ENCODE measurements around the gene ARHGAP33.
"Not testable (repeated sequence)": the region's sequence is repeated elsewhere in the genome, so short reads cannot be mapped to it uniquely, and the experiment has no call there.

ARHGAP33 gene

DNA sequence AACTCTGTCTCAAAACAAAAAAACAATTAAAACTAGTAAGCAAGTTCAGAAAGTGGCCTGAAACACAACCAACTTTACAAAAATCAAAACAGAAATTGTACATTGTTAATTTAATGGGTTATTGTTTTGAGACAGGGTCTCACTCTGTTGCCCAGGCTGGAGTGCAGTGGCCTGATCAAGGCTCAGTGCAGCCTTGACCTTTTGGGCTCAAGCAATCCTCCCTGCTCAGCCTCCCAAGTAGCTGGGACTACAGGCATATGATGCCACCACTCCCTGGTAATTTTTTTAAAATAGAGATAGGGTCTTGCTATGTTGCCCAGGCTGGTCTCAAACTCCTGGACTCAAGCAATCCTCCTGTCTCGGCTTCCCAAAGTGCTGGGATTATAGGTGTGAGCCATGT lies 20.2 kb downstream of the ARHGAP33 start:
- DNase-seq, result not testable (repeated sequence)

DNA sequence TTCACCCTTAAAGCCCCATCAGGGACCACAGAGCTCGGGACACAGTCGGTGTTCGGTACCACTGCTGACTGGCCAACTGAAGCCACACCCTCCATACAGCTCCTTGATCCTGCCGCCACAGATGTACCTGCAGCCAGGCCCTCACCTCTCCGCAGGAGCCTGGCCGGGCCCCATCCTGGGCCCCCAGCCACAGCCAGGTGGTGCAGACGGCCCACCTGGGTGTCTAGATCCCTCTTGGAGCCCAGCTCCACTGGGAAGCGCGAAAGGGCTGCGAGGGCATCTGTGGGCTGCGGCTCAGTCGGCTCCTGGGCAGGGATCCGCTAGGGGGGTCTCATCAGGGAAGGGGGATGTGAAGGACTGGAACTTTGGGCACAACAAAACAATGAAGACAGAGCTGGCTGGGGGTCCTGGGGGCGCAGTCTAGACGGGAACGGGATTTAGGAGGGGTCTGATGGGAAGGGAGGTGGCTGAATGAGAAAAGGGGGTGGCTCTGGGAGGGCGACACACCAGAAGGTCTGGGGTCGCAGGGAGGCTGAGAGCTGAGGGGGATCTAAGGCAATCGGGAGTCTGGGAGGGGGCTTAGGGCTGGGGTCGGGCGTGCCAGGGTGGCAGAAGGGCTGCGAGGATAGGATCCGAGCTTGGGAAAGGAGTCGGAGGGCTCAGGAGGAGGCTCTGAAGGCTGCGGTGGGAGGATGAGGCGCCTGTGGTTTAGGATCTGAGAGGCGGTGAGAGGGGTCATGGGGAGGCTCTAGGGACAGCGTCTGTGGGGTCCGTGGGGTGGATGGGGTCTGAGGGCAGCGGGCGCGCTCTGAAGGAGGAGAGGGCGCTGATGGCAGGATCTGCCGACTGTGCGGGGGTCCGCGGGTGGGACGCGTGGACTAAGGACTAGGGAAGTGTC lies 21.5 kb downstream of the ARHGAP33 start:
- DNase-seq, result no peak

DNA sequence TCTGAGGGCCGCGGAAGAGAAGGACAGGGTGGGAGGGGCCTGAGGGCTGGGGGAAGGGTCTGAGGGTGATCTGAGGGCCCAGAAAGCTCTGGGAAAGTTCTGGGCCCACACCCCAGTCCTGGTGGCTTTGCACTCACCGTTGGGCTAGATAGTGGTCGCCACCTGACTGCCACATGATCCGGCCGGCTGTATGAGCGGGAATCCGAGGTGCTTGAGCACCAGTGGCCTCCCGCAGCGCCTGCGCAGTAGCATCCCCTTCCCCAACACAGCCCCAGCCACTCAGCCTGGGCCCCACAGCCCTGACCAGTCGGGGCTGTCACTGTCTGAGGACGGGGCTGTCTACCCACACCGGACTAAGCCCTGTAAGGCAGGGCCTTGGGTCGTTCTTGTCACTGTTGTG lies 22.3 kb downstream of the ARHGAP33 start:
- DNase-seq, result no peak

DNA sequence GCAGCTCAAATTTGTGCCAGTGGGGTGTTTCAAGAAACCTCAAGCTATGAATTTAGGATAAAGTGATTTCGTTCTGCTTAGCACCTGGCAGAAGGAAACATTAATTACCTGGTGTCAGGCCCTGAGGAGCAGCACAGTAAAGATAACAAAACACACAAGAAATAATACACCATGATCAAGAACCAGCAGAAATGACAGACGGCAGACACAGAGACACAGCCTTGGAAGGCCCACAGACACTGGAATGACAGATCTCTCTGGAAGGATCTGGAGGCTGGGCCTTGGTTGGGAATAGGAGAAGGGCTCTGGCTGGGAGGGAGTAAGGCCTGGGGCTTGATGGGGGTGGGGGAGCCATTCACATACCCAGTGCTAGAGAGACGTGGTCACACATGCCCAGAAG lies 26.5 kb downstream of the ARHGAP33 start:
- DNase-seq, result no peak

DNA sequence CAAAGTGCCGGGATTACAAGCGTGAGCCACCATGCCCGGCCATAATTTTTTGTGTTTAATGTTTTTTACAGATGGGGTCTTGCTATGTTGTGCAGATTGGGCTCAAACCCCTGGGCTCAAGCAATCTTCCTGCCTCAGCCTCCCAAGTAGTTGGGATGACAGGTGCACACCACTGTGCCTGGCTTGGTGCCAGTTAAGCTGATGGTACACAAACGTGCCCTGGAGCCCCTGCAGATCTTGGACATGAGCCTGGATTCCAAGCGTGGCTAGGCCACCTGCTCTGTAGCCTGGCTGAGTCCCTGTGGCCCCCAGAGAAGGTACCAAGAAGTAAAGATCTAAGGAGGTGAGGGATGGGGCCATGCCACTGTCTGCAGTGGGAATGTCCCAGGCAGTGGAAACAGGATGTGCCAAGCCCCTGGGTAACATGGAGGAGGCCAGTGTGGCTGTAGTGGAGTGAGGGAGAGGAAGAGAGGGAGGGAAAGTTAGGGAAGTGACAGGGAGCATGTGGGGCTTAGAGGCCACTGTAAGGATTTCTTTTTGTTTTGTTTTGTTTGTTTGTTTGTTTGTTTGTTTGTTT lies 30.2 kb downstream of the ARHGAP33 start:
- DNase-seq, result no peak

DNA sequence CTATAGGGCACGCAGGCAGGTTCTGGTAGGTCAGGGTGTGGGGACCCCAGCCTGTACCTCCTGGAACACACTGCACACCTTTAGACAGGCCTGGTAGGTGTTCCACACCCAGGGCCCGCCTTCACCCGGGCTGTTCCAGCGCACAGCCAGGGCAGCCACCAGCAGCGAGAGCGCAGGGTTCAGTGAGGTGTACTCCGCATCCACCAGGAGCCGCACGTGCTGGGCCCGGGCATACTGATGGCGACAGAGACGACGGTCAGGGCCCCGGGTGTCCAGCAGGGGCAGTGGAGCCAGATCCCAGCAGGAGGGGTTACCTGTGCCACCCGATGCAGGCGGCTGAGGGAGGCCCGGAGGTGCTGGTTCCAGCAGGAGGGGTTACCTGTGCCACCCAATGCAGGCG lies 31.2 kb downstream of the ARHGAP33 start:
- DNase-seq, result no peak

DNA sequence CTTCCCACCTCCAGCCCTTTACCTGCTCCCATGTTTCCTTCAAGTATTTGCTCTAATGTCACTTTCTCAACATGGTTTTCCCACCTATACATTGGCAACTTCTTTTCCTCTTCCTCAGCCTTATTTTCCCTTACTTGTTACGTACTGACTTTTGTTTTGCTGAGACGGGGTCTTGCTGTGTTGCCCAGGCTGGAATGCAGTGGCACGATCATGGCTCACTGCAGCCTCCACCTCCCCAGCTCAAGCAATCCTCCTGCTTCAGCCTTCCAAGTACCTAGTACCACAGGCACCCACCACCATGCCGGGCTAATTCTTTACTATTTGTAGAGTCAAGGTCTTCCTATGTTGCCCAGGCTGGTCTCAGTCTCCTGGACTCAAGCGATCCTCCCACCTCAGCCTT lies 32.3 kb downstream of the ARHGAP33 start:
- no peak for DNase-seq

DNA sequence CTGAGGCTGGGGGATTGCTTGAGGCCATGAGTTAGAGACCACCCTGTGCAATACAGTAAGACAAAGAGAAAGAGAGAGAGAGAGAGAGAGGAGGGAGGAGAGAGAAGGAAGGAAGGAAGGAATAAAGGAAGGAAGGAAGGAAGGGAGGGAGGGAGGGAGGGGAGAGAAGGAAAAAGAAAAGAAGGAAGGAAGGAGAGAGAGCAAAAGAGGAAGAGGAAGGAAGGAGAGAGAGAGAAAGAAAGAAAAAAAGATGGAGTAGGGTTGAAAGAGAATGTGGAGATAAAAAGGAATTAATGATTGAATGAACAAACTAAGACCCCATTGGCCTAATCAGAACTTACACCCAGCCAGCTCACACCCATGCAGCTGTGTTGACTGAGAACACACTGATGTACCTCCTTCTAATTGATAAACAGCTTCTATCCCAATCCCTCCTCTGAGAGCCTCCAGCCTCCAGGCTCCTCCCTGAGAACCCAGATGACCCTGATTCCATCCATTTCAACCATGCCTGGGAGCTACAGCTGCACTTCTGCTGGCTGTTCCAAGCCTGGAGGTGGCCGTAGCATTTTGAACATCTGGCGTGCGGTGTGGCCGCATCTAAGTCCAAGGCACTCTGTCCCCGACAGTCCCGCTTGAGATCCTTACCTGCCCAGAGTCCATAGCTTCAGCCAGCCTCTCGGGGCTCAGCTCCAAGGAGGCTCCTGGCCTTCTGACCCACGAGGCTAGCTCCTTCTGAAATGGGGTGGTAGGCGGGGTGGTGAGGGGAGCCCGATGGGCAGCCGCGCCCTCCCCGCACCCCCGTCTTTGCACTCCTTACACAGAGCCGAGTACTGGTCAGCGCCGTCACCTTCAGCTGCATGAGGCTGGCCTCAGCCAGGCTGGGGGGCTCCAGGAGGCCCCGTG lies 36.2 kb downstream of the ARHGAP33 start:
- DNase-seq, result no peak

DNA sequence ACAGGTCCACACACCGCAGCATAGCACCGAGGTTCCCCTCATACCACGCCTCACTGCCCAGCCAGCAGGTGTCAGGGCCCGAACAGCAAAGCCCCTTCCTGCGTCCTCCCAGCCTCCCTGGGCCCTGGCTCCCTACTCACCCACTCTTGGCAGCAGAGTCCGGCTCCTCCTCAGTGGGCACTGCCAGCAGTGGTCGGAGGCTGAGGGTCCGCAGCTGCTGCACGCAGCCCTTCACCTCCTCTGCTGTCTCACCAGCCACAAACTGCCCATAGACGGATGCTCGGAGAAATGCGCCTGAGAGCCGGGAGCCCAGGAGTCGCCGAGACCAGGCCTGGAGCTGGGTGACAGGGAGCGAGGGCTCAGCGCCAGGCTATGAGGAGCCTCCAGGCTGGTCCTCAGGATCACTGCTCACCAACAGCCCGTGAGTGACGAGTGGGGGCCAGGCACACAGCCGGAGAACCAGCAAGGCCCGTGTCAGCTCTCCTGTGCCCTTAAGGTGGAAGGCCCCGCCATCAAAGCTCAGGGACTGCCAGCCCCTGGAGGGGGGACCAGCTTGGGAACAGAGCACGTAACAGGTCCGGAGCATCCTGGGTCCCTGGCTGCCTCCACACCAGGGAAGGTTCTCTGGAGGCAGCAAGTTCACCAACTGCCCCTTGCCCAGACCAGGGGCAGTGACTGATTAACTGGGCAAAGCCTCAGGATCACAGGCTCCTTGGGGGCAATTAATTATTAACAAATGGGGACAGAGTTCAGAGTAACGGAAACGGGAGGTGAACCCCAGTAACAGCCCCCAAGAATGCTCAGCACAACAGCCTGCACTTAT lies 37.1 kb downstream of the ARHGAP33 start, which contains the start of gene PRODH2:
Gene PRODH2, minus strand, starts transcription at position 626 of the 823 bp plus-strand sequence. Its CDS starts 40 bp downstream, at position 586.
- no peak for DNase-seq

DNA sequence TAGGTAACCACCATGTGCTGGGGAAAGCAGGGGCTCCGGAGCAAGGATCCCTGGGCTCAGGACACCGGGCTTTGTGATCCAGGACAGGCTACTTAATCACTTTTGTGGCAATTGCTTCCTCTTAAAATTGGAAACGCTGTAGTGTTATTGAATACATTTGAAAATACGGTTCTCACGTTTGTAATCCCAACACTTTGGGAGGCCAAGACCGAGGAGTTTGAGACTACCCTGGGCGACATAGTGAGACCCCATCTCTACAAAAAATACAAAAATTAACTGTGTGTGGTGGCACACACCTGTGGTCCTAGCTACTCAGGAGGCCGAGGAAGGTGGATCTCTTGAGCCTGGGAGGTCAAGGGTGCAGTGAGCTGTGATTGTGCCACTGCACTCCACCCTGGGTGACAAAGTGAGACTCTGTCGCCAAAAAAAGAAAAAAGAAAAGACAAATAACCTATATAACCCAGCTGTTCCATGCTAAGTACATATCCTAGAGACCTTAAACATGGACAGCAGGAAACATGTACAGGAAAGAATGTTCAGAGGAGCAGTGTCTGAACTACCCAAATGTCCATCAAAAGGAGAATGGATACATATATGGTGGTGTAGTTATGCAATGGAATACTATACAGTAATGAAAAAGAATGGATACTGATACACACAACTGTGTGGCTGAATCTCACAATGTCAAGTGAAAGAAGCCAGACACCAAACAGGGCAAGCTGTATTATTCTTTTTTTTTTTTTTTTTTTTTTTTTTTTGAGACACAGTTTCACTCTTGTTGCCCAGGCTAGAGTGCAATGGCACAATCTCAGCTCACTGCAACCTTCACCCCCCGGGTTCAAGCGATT lies 37.9 kb downstream of the ARHGAP33 start:
- no peak for DNase-seq

DNA sequence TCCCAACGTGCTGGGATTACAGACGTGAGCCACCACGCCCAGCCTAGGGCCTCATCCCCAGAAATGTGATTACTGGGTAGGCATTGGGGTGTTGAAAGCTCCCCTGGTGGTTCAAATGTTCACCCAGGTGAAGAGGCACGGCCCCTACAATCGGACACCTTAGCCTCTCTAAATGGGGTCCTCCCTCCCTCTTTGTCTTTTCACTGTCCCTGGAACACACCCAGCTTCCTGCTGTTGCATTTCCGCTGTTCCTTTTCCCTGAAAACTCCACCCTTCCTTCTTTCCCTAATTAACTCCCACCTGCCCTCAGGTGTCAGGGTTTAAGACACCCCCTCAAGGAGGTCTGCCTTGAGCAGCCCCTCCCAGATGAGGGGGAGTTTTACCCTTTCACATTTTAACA lies 40.9 kb downstream of the ARHGAP33 start:
- DNase-seq, result no peak

DNA sequence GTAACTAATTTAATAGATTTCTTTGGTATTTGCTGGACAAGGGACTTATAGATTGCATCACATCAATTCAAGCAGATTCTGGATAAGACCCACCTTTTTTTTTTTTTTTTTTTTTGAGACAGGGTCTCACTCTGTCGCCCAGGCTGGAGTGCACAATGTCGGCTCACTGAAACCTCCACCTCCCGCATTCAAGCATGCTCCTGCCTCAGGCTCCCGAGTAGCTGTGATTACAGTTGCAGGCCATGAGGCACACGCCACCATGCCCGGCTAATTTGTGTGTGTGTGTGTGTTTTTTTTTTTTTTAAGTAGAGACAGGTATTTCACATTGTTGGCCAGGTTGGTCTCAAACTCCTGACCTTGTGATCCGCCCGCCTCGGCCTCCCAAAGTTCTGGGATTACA lies 41.5 kb downstream of the ARHGAP33 start:
- DNase-seq, result no peak

DNA sequence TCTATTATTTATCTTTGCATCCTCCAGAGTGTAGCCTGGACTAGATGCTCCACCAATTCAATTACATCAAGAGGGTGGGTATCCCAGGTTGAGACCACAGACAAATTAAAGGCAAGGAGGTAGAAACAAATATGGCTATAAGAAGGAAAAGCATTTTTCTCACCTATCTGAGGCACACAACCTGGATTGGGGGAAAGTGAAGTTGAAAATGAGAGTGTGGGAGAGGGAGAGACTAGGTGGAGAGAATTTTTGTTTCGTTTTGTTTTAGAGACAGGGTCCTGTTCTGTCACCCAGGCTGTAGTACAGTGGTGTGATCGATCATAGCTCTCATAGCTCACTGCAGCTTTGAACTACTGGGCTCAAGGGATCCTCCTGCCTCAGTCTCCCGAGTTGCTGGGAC lies 43.1 kb downstream of the ARHGAP33 start:
- no peak for DNase-seq

DNA sequence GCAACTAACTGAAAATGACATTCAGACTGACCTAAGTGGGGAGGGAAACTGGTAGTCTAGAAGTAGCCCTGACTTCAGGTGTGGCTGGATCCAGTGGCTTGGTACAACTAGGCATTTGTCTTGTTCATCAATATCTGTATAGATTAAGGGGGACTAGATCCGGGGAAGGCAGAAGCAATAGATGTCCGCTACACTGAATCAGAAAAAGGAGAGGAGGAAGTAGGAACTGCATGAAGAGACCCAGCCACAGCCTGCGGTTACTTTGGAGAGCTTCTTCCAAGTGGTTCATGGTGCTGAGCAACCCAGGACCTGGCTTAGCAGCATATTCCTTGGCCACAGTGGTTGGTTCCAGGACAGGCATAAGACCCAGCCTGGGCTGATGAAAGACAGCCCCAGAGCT lies 47.2 kb downstream of the ARHGAP33 start:
- DNase-seq, result peak; percentile 32

DNA sequence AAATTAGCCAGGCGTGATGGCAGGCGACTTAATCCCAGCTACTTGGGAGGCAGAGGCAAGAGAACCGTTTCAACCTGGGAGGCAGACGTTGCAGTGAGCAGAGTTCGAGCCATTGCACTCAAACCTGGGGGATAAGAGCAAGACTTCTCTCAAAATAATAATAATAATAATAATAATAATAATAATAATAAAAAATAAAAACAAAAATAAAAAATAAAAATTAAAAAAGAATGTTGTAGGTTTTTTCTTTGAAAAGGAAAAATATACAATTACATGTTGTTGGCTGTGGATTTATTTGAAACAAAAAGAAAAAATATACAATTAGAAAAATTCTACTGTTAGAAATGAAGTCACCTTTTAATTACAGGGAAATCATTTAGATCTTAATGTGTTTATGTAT lies 48.8 kb downstream of the ARHGAP33 start:
- DNase-seq, result no peak

DNA sequence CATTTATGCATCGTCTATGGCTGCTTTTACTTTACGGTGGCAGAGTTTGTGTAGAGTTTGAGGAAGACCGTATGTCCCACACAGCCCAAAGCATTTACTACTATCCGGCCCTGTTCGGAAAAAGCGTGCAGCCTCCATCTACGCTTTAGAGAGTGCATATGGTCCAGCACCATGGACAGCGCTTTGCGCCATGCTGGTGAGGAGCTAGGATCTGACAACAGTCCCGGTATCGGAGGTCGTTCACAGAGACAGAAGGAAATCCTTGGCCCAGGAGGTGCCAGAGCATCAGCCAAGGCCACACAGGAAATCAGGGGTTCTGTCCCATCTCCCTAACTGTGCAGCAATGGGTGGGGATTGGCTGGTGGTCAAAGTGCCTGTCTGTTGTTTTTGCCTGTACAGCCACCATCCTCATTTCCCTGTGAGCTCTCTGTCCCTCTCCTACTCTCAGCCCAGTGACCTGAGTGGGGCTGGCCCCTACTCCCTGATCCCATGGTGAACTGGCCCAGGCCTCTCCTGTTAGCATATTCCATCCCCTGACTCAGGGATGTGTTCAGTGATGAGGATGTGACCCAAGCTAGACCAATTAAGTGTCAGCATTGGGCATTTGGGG lies 53.4 kb downstream of the ARHGAP33 start:
- no peak for DNase-seq

DNA sequence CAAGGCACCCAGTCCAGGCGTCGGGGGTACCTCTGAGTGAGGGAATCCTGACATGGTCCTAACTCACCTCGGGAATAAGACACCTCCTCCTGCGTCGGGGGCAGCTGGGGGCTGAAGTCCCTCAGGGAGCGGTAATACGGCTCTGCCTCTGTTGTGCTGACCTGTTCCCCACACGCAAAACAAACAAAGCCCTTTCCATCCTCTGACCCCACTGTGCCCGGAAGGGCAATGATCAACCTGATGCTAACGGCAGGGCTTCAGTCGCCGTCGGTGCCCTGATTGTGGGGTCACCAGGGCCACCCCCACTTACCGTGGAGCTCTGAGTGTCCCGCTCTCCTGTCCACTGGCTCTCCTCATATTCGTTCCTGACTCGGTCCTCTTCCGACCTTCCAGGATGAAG lies 55.6 kb downstream of the ARHGAP33 start:
- no peak for DNase-seq

DNA sequence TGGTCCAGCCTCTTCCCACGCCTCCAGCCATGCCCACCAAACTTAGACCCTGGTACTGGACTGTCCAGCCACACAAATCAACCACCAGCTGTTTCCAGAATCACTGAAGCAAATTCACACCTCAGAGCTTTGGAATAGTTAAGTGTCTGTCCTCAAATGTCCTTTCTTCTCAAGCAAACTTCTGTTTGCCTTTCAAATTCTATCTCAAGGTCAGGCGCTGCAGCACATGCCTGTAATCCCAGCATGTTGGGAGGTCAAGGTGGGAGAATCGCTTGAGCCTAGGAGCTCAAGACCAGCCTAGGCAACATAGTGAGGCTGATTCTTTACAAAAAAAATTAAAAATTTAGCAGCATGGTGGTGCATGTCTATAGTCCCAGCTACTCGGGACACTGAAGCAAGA lies 56.7 kb downstream of the ARHGAP33 start:
- no peak for DNase-seq

DNA sequence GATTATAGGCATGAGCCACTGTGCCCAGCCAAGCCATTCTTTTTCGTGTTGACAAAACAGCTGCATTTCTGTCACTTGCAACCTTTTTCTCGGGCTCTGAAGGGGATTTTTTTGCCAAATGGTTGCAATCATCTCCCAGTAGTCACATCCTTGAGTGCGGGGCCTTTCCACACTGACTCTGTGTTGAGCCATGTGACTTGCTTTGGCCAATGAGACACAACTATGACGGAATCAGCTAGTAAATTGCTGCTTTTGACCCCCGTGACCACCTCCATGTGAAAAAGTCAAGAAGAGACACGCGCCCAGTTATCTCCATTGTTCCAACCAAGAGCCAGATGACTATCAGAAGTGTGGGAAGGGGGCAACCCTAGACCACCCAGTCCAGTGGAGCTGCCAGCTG lies 58.6 kb downstream of the ARHGAP33 start:
- no peak for DNase-seq

DNA sequence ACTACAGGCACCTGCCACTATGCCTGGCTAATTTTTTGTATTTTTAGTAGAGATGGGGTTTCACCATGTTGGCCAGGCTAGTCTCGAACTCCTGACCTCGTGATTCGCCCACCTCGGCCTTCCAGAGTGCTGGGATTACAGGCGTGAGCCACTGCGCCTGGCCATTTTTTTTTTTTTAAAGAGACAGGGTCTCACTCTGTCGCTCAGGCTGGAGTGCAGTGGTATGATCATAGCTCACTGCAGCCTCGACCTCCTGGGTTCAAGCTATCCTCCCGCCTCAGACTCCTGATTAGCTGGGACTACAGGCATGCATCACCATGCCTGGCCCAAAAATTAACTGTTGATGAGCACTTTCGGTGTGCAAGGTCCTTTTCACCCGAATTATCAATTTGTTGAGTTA lies 60.7 kb downstream of the ARHGAP33 start:
- DNase-seq, result not testable (repeated sequence)

All from SIG-M5 (cell line).